ENCODE data around the gene MRPL20.
"Not testable (repeated sequence)": the region's sequence is repeated elsewhere in the genome, so short reads cannot be mapped to it uniquely, and the experiment has no call there.

The MRPL20 gene

GRCh38 chr1:1374929-1375662, 32.0 kb downstream of the MRPL20 start, which contains the start of gene AURKAIP1:
AURKAIP1 (minus strand) TSS chr1:1375207; CDS start chr1:1374756, 451 bp downstream.
- Histone ChIP-seq H3K4me1 (ENCODE audit: control insufficient read depth, insufficient read depth, low read length) (0 out of 2 replicates have a peak, but pooled peaks cover 6% of the 10 kb centered on the region), H3K9me3 (ENCODE audit: control insufficient read depth, insufficient read depth, low read length) (no peaks in the 10 kb centered on the region), H3K36me3 (ENCODE audit: control insufficient read depth, insufficient read depth, low read length) (peaks cover 10% of the 10 kb centered on the region), H3K9ac (ENCODE audit: low read depth, low read length) (peak within 1 kb of the TSS; percentile 74), H3K27ac (ENCODE audit: low read depth, low read length) (peak within 1 kb of the TSS; percentile 85), H3K27me3 (ENCODE audit: control insufficient read depth, insufficient read depth, low read length) (no peaks in the 10 kb centered on the region), H3K4me3 (ENCODE audit: low read depth, low read length) (peak within 1 kb of the TSS; percentile 84)

GRCh38 chr1:1374589-1374928, 32.5 kb downstream of the MRPL20 start:
- Histone ChIP-seq H3K27me3 (ENCODE audit: control insufficient read depth, insufficient read depth, low read length) (no peaks in the 10 kb centered on the region), H3K9me3 (ENCODE audit: control insufficient read depth, insufficient read depth, low read length) (no peaks in the 10 kb centered on the region), H3K4me1 (ENCODE audit: control insufficient read depth, insufficient read depth, low read length) (0 out of 2 replicates have a peak, but pooled peaks cover 6% of the 10 kb centered on the region), H3K4me3 (ENCODE audit: low read depth, low read length) (peak overlapping the region; percentile 84), H3K9ac (ENCODE audit: low read depth, low read length) (peak overlapping the region; percentile 74), H3K27ac (ENCODE audit: low read depth, low read length) (peak overlapping the region; percentile 85), H3K36me3 (ENCODE audit: control insufficient read depth, insufficient read depth, low read length) (peaks cover 10% of the 10 kb centered on the region)

GRCh38 chr1:1373815-1374588, 33.1 kb downstream of the MRPL20 start:
- Histone ChIP-seq H3K36me3 (ENCODE audit: control insufficient read depth, insufficient read depth, low read length) (peaks cover 10% of the 10 kb centered on the region), H3K9me3 (ENCODE audit: control insufficient read depth, insufficient read depth, low read length) (no peaks in the 10 kb centered on the region), H3K4me1 (ENCODE audit: control insufficient read depth, insufficient read depth, low read length) (0 out of 2 replicates have a peak, but pooled peaks cover 6% of the 10 kb centered on the region), H3K27ac (ENCODE audit: low read depth, low read length) (no peak overlapping the region), H3K4me3 (ENCODE audit: low read depth, low read length) (peak overlapping the region; percentile 84), H3K27me3 (ENCODE audit: control insufficient read depth, insufficient read depth, low read length) (no peaks in the 10 kb centered on the region), H3K9ac (ENCODE audit: low read depth, low read length) (peak overlapping the region; percentile 74; the same call in 1 of the 2 replicates)

GRCh38 chr1:1373051-1373814, 33.9 kb downstream of the MRPL20 start:
- H3K36me3 ChIP-seq (ENCODE audit: control insufficient read depth, insufficient read depth, low read length) = peaks cover 10% of the 10 kb centered on the region
- H3K27me3 ChIP-seq (ENCODE audit: control insufficient read depth, insufficient read depth, low read length) = no peaks in the 10 kb centered on the region
- 0 out of 2 replicates have a peak, but pooled peaks cover 6% of the 10 kb centered on the region for H3K4me1 ChIP-seq (ENCODE audit: control insufficient read depth, insufficient read depth, low read length)
- peak overlapping the region; percentile 14 for H3K4me3 ChIP-seq (ENCODE audit: low read depth, low read length)
- no peak overlapping the region for H3K9ac ChIP-seq (ENCODE audit: low read depth, low read length)
- H3K27ac ChIP-seq (ENCODE audit: low read depth, low read length) = no peak overlapping the region
- no peaks in the 10 kb centered on the region for H3K9me3 ChIP-seq (ENCODE audit: control insufficient read depth, insufficient read depth, low read length)

GRCh38 chr1:1371746-1372711, 35.1 kb downstream of the MRPL20 start:
- Histone ChIP-seq H3K4me1 (ENCODE audit: control insufficient read depth, insufficient read depth, low read length) (0 out of 2 replicates have a peak, but pooled peaks cover 6% of the 10 kb centered on the region), H3K9ac (ENCODE audit: low read depth, low read length) (no peak overlapping the region; the same call in 1 of the 2 replicates), H3K9me3 (ENCODE audit: control insufficient read depth, insufficient read depth, low read length) (peaks cover 4% of the 10 kb centered on the region), H3K4me3 (ENCODE audit: low read depth, low read length) (no peak overlapping the region), H3K36me3 (ENCODE audit: control insufficient read depth, insufficient read depth, low read length) (peaks cover 10% of the 10 kb centered on the region), H3K27me3 (ENCODE audit: control insufficient read depth, insufficient read depth, low read length) (no peaks in the 10 kb centered on the region), H3K27ac (ENCODE audit: low read depth, low read length) (peak overlapping the region; percentile 21)

GRCh38 chr1:1371364-1371745, 35.7 kb downstream of the MRPL20 start:
- H3K27ac ChIP-seq (ENCODE audit: low read depth, low read length) = no peak overlapping the region
- peaks cover 11% of the 10 kb centered on the region for H3K9me3 ChIP-seq (ENCODE audit: control insufficient read depth, insufficient read depth, low read length)
- 0 out of 2 replicates have a peak, but pooled peaks cover 6% of the 10 kb centered on the region for H3K4me1 ChIP-seq (ENCODE audit: control insufficient read depth, insufficient read depth, low read length)
- no peak overlapping the region for H3K9ac ChIP-seq (ENCODE audit: low read depth, low read length)
- H3K4me3 ChIP-seq (ENCODE audit: low read depth, low read length) = no peak overlapping the region
- peaks cover 10% of the 10 kb centered on the region for H3K36me3 ChIP-seq (ENCODE audit: control insufficient read depth, insufficient read depth, low read length)
- no peaks in the 10 kb centered on the region for H3K27me3 ChIP-seq (ENCODE audit: control insufficient read depth, insufficient read depth, low read length)

GRCh38 chr1:1370771-1371300, 36.3 kb downstream of the MRPL20 start:
- no peak overlapping the region for H3K9ac ChIP-seq (ENCODE audit: low read depth, low read length)

GRCh38 chr1:1370094-1370493, 37.0 kb downstream of the MRPL20 start:
- peaks cover 18% of the 10 kb centered on the region for H3K9me3 ChIP-seq (ENCODE audit: control insufficient read depth, insufficient read depth, low read length)
- H3K27me3 ChIP-seq (ENCODE audit: control insufficient read depth, insufficient read depth, low read length); H3K4me3 ChIP-seq (ENCODE audit: low read depth, low read length); H3K4me1 ChIP-seq (ENCODE audit: control insufficient read depth, insufficient read depth, low read length); H3K9ac ChIP-seq (ENCODE audit: low read depth, low read length); H3K36me3 ChIP-seq (ENCODE audit: control insufficient read depth, insufficient read depth, low read length); H3K27ac ChIP-seq (ENCODE audit: low read depth, low read length): not testable (repeated sequence)

More at GRCh38 chr1:1370771-1371300, 36.3 kb downstream of the MRPL20 start:
- H3K9me3 ChIP-seq (ENCODE audit: control insufficient read depth, insufficient read depth, low read length) = peaks cover 16% of the 10 kb centered on the region
- H3K4me1 ChIP-seq (ENCODE audit: control insufficient read depth, insufficient read depth, low read length) = 0 out of 2 replicates have a peak, but pooled peaks cover 6% of the 10 kb centered on the region
- H3K36me3 ChIP-seq (ENCODE audit: control insufficient read depth, insufficient read depth, low read length) = peaks cover 10% of the 10 kb centered on the region
- H3K27me3 ChIP-seq (ENCODE audit: control insufficient read depth, insufficient read depth, low read length) = no peaks in the 10 kb centered on the region
- H3K4me3 ChIP-seq (ENCODE audit: low read depth, low read length) = no peak overlapping the region
- H3K27ac ChIP-seq (ENCODE audit: low read depth, low read length) = no peak overlapping the region

- no peak overlapping the region for H3K4me3 ChIP-seq (ENCODE audit: low read depth, low read length)
- no peak overlapping the region for H3K9ac ChIP-seq (ENCODE audit: low read depth, low read length)
- H3K36me3 ChIP-seq (ENCODE audit: control insufficient read depth, insufficient read depth, low read length) = no peaks in the 10 kb centered on the region
- peaks cover 18% of the 10 kb centered on the region for H3K9me3 ChIP-seq (ENCODE audit: control insufficient read depth, insufficient read depth, low read length)
- H3K27me3 ChIP-seq (ENCODE audit: control insufficient read depth, insufficient read depth, low read length) = no peaks in the 10 kb centered on the region
- no peaks in the 10 kb centered on the region for H3K4me1 ChIP-seq (ENCODE audit: control insufficient read depth, insufficient read depth, low read length)
- no peak overlapping the region for H3K27ac ChIP-seq (ENCODE audit: low read depth, low read length)
Observed at GRCh38 chr1:1367315-1367714, 39.8 kb downstream of the MRPL20 start.

GRCh38 chr1:1366699-1367066, 40.4 kb downstream of the MRPL20 start:
- H3K9ac ChIP-seq (ENCODE audit: low read depth, low read length) = no peak overlapping the region
- H3K4me3 ChIP-seq (ENCODE audit: low read depth, low read length) = no peak overlapping the region
- H3K4me1 ChIP-seq (ENCODE audit: control insufficient read depth, insufficient read depth, low read length) = no peaks in the 10 kb centered on the region
- no peaks in the 10 kb centered on the region for H3K27me3 ChIP-seq (ENCODE audit: control insufficient read depth, insufficient read depth, low read length)
- H3K36me3 ChIP-seq (ENCODE audit: control insufficient read depth, insufficient read depth, low read length) = no peaks in the 10 kb centered on the region
- no peak overlapping the region for H3K27ac ChIP-seq (ENCODE audit: low read depth, low read length)
- peaks cover 18% of the 10 kb centered on the region for H3K9me3 ChIP-seq (ENCODE audit: control insufficient read depth, insufficient read depth, low read length)
